Gastrocnemius medialis (tissue), 4 donors: ENCODE measurements around the gene NEK9.

Experiments
- POLR2A ChIP-seq, 2 donors: fragments of 450-650 bp; IDR thresholded peaks; one replicate each; pipeline ENCODE4 v1.6.1; 2017; ENCODE audit warnings: antibody characterized with exemption in 2 of 2, mild to moderate bottlenecking in 2 of 2, moderate library complexity in 2 of 2
- TF ChIP-seq, protein P1 (sequence below), 5 experiments: fragments of 450-650 bp in 3 of 5; fragments of 200-600 bp in 2 of 5; sonication (generic) in 2 of 5; IDR thresholded peaks in 4 of 5; conservative IDR thresholded peaks in 1 of 5; 1 replicate in 4 of 5; 2 replicates in 1 of 5; pipeline ENCODE4 v1.5.1; 2016 to 2019; ENCODE audit warnings: antibody characterized with exemption in 5 of 5, mild to moderate bottlenecking in 3 of 5, moderate library complexity in 3 of 5

DNA sequence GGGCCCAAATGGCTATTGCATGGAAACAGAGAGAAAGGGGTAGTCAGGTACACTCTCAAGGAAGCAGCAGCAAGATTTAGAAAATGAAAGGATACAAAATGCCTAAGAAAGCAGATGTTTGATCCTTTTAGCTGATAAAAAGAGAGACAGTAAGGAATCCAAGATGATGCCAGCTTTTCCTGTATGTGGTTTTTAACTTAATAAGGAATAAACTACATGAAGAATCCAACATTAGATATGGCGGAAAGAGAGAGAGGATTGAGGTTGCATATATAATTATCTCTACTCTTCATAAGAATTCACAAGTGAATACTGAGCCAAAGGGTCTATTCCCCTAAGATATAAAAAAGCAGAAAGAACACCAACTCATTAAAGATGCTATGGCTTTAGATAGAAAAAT lies 38.0 kb upstream of the NEK9 start:
- TF ChIP-seq, protein P1, sequence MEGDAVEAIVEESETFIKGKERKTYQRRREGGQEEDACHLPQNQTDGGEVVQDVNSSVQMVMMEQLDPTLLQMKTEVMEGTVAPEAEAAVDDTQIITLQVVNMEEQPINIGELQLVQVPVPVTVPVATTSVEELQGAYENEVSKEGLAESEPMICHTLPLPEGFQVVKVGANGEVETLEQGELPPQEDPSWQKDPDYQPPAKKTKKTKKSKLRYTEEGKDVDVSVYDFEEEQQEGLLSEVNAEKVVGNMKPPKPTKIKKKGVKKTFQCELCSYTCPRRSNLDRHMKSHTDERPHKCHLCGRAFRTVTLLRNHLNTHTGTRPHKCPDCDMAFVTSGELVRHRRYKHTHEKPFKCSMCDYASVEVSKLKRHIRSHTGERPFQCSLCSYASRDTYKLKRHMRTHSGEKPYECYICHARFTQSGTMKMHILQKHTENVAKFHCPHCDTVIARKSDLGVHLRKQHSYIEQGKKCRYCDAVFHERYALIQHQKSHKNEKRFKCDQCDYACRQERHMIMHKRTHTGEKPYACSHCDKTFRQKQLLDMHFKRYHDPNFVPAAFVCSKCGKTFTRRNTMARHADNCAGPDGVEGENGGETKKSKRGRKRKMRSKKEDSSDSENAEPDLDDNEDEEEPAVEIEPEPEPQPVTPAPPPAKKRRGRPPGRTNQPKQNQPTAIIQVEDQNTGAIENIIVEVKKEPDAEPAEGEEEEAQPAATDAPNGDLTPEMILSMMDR (IDR thresholded peaks at IDR 0.05 in 4 of 5, conservative IDR thresholded peaks at IDR 0.05 in 1 of 5): no peak
- no peak for TF ChIP-seq POLR2A (IDR thresholded peaks at IDR 0.05)
